ENCODE results near the gene IMMP2L. TPM values are rescaled to one million over a fixed set of nuclear protein-coding genes. Genes with fewer than 3 reads are reported as not detected.

Gene IMMP2L
- total and polyA plus RNA-seq, 2 of the 8 experiments (the other 6 are each of a cell fraction or from before 2014, with no cell fraction given), result 2.3 to 10.1 TPM

- no peak overlapping the region for H2BK12ac ChIP-seq (ENCODE audit: low read depth, low read length)
- no peak overlapping the region for H3K4me3 ChIP-seq (ENCODE audit: extremely low read depth in 1 of 4, insufficient read depth in 2 of 4, low read depth in 3 of 4, low read length in 4 of 4)
- no peaks in the 10 kb centered on the region for H3K79me1 ChIP-seq (ENCODE audit: low read depth, low read length)
- POLR2A ChIA-PET (ENCODE audit: partially characterized antibody), result no interaction called here
- 0 out of 2 replicates have a peak, but pooled peaks cover 2% of the 10 kb centered on the region for H3K23me2 ChIP-seq (ENCODE audit: low read depth, low read length)
- H3K23ac ChIP-seq (ENCODE audit: insufficient read length), result no peak overlapping the region
- H3K27me3 ChIP-seq (replicated peaks in 1 of 4; ENCODE audit: control insufficient read depth in 3 of 4, extremely low read depth in 1 of 4, insufficient read depth in 3 of 4, low read length in 3 of 4), result no peaks in the 10 kb centered on the region
- no peak overlapping the region for H3K27ac ChIP-seq (ENCODE audit: low read depth, low read length)
- H3K4ac ChIP-seq (replicated peaks; ENCODE audit: insufficient read length, low read depth, low read length), result no peak overlapping the region
- H2BK120ac ChIP-seq (replicated peaks; ENCODE audit: low read depth, low read length), result no peak overlapping the region
- no peak overlapping the region for H4K91ac ChIP-seq (replicated peaks; ENCODE audit: insufficient read length, low read length)
- no peak for DNase-seq (ENCODE audit: low read depth in 1 of 2, low spot score in 2 of 2)
- no peak overlapping the region for H3K9ac ChIP-seq (replicated peaks in 1 of 4; ENCODE audit: extremely low read depth in 1 of 4, low read depth in 3 of 4, low read length in 3 of 4)
- H3K56ac ChIP-seq (replicated peaks; ENCODE audit: insufficient read length, low read depth, low read length), result no peak overlapping the region
- H3K79me2 ChIP-seq (ENCODE audit: control insufficient read depth in 1 of 2, insufficient read depth in 2 of 2, low read length in 2 of 2), result no peaks in the 10 kb centered on the region
- no peak for FAIRE-seq
- H2AFZ ChIP-seq (ENCODE audit: low read length), result no peak overlapping the region
- no peak overlapping the region for H2BK20ac ChIP-seq (ENCODE audit: low read length)
- H4K20me1 ChIP-seq (replicated peaks in 1 of 2; ENCODE audit: control insufficient read depth in 1 of 2, insufficient read depth in 2 of 2, low read length in 2 of 2), result no peaks in the 10 kb centered on the region
- no peak overlapping the region for H2BK5ac ChIP-seq (ENCODE audit: low read depth, low read length)
- no peak overlapping the region for H3K14ac ChIP-seq (ENCODE audit: insufficient read length)
- no peak overlapping the region for H2BK15ac ChIP-seq (ENCODE audit: low read length)
- no peak overlapping the region for H4K5ac ChIP-seq (ENCODE audit: insufficient read length, low read depth, low read length)
- no peak overlapping the region for H4K8ac ChIP-seq (ENCODE audit: extremely low read depth, insufficient read depth, low read length)
- H3K4me1 ChIP-seq (replicated peaks in 1 of 4; ENCODE audit: control insufficient read depth in 3 of 4, insufficient read depth in 4 of 4, low read length in 3 of 4), result no peaks in the 10 kb centered on the region
- CTCF ChIA-PET (ENCODE audit: partially characterized antibody), result interaction anchor here (1.3 kb wide), 1 partner anchor 122 kb away, joined by 3 read pairs; no protein-coding TSS in a partner anchor
- no peak overlapping the region for H3K4me2 ChIP-seq (ENCODE audit: insufficient read depth in 1 of 2, low read depth in 2 of 2, low read length in 2 of 2)
- H3K36me3 ChIP-seq (ENCODE audit: control insufficient read depth in 2 of 4, insufficient read depth in 4 of 4, low read length in 3 of 4), result no peaks in the 10 kb centered on the region
- no peak overlapping the region for H2AK5ac ChIP-seq (ENCODE audit: low read depth, low read length)
- WGBS, 2 experiments (ENCODE audit: extremely low coverage in 1 of 2, insufficient coverage in 1 of 2, insufficient read length in 1 of 2, insufficient replicate concordance in 2 of 2, low coverage in 1 of 2, low lambda C conversion rate in 2 of 2, missing lambda C conversion rate in 1 of 2), result 95% methylated on average over 10 of the region's 10 CpGs; no CpG with 5 or more reads in 1 of the 2 experiments
- no peaks in the 10 kb centered on the region for H3K9me3 ChIP-seq (ENCODE audit: insufficient read depth in 2 of 2, low read depth in 1 of 2, low read length in 1 of 2)
- H3K18ac ChIP-seq (ENCODE audit: extremely low read depth, low read length), result no peak overlapping the region
- TF ChIP-seq TAF1 (IDR thresholded peaks at IDR 0.05; ENCODE audit: low read depth, low read length), result no peak
- no peak for TF ChIP-seq RFX5 (IDR thresholded peaks at IDR 0.05; ENCODE audit: borderline replicate concordance, low read depth, low read length)
- no peak for TF ChIP-seq SP2 (IDR thresholded peaks at IDR 0.05; ENCODE audit: low read length)
- TF ChIP-seq SIN3A (conservative IDR thresholded peaks at IDR 0.05 in 1 of 2, IDR thresholded peaks at IDR 0.05 in 1 of 2; ENCODE audit: low read depth in 1 of 2, low read length in 2 of 2), result no peak
- TF ChIP-seq USF2 (IDR thresholded peaks at IDR 0.05; ENCODE audit: low read length), result no peak
- TF ChIP-seq JUND (IDR thresholded peaks at IDR 0.05; ENCODE audit: low read length), result no peak
- TF ChIP-seq RNF2 (IDR thresholded peaks at IDR 0.05; ENCODE audit: borderline replicate concordance, low read depth, low read length, missing control alignments, poor library complexity, severe bottlenecking), result no peak
- no peak for TF ChIP-seq BRCA1 (IDR thresholded peaks at IDR 0.05; ENCODE audit: low read depth, low read length)
- no peak for TF ChIP-seq RBBP5 (IDR thresholded peaks at IDR 0.05; ENCODE audit: borderline replicate concordance, low read depth, low read length)
- no peak for TF ChIP-seq TAF7 (optimal IDR thresholded peaks at IDR 0.05; ENCODE audit: borderline replicate concordance, low read depth, low read length)
- TF ChIP-seq ASH2L (IDR thresholded peaks at IDR 0.05; ENCODE audit: low read length), result no peak
- no peak for TF ChIP-seq HDAC2 (IDR thresholded peaks at IDR 0.05; ENCODE audit: borderline replicate concordance in 1 of 2, low read depth in 2 of 2, low read length in 2 of 2)
Observed at GRCh38 chr7:110988890-110989501, 573.3 kb downstream of the IMMP2L start.

Measured in H1 (cell line).